K562 (cell line): ENCODE measurements around the gene ITPK1. TPM values are rescaled to one million over a fixed set of nuclear protein-coding genes. Genes with fewer than 3 reads are reported as not detected.

Experiments used
- ATAC-seq: fragments of 200-7000 bp; cut with Tn5 transposase; 3 replicates; pipeline ENCODE4 v1.9.1; 2020; ENCODE audit warnings: moderate library complexity
- BruUV-seq: library from RNA; stranded (reverse); fragments of 400-500 nt; replicated peaks from 2 replicates; lab custom pipeline; 2021; lab: Mats Ljungman, UMichigan
- CTCF ChIA-PET: fragments of 300-600 bp; formaldehyde crosslinking; extraction: SDS; loops from one replicate; lab custom pipeline; 2021; ENCODE audit warnings: low intra/inter-chr PET ratio; lab: Yijun Ruan, JAX
- POLR2A ChIA-PET: fragments of 300-600, 350-650 bp; sonication (Branson Sonifier 250); formaldehyde crosslinking; extraction: SDS; loops from one replicate; lab custom pipeline; 2021; ENCODE audit warnings: antibody characterized with exemption, inconsistent platforms; lab: Yijun Ruan, JAX
- DNase-seq, 4 experiments: peaks; one replicate each; pipeline versions ENCODE4 v3.0.0 to v3.0.0-alpha.2; 2011 to 2018; ENCODE audit warnings: low spot score in 3 of 4, mixed read lengths in 3 of 4; ENCODE audit errors: extremely low read depth in 1 of 4
- FAIRE-seq: peaks from 2 replicates; lab custom pipeline; 2011; peaks lifted over from hg19 to GRCh38; lab: Jason Lieb, UNC
- H2AFZ ChIP-seq: 2 replicates; pipeline ENCODE4 v1.6.0; 2011; ENCODE audit warnings: low read depth, low read length, control low read depth, inconsistent platforms
- H3K27ac ChIP-seq: fragments of 200-600 bp; 3 replicates; pipeline ENCODE4 v1.8.0; 2011; ENCODE audit warnings: low read depth, mild to moderate bottlenecking, control low read depth, inconsistent platforms, low read length, moderate library complexity, mixed read lengths; ENCODE audit errors: extremely low read depth
- H3K27me3 ChIP-seq, 2 experiments: fragments of 300-600 bp in 1 of 2; 2 replicates in 1 of 2; 3 replicates in 1 of 2; pipeline versions ENCODE4 v1.6.0 to v1.8.0; 2011; ENCODE audit warnings: inconsistent platforms in 2 of 2, low read length in 2 of 2, mild to moderate bottlenecking in 1 of 2, mixed read lengths in 1 of 2, moderate library complexity in 1 of 2; ENCODE audit not compliant: control insufficient read depth in 2 of 2, insufficient read depth in 2 of 2
- H3K36me3 ChIP-seq: fragments of 300-600 bp; 3 replicates; pipeline ENCODE4 v1.8.0; 2011; ENCODE audit warnings: mild to moderate bottlenecking, low read length, inconsistent platforms; ENCODE audit not compliant: control insufficient read depth, insufficient read depth
- H3K4me1 ChIP-seq, 2 experiments: fragments of 200-600 bp in 1 of 2; replicated peaks in 1 of 2; 2 replicates in 1 of 2; 3 replicates in 1 of 2; pipeline versions ENCODE4 v1.5.1 to v1.8.0; 2011; ENCODE audit warnings: inconsistent platforms in 2 of 2, low read length in 2 of 2, mild to moderate bottlenecking in 1 of 2, mixed read lengths in 1 of 2, moderate library complexity in 1 of 2; ENCODE audit not compliant: control insufficient read depth in 2 of 2, insufficient read depth in 2 of 2
- H3K4me2 ChIP-seq: 2 replicates; pipeline ENCODE4 v1.6.1; 2011; ENCODE audit warnings: low read length, control low read depth, inconsistent platforms, mixed read lengths; ENCODE audit not compliant: insufficient read depth
- H3K4me3 ChIP-seq: fragments of 200-600 bp; sonication (generic), shearing (Covaris generic); 2 replicates; pipeline ENCODE4 v1.5.1; 2016; ENCODE audit warnings: control low read depth, inconsistent platforms
- H3K79me2 ChIP-seq: fragments of 200-600 bp; 3 replicates; pipeline ENCODE4 v1.8.0; 2011; ENCODE audit warnings: low read length, inconsistent platforms; ENCODE audit not compliant: control insufficient read depth, insufficient read depth
- H3K9ac ChIP-seq, 2 experiments: 2 replicates each; pipeline versions ENCODE4 v1.6.0 to v1.6.1; 2011; ENCODE audit warnings: low read depth in 2 of 2, low read length in 2 of 2, control low read depth in 1 of 2, inconsistent platforms in 1 of 2, mild to moderate bottlenecking in 1 of 2, mixed read lengths in 1 of 2; ENCODE audit not compliant: insufficient read depth in 1 of 2
- H3K9me1 ChIP-seq: one replicate; pipeline ENCODE4 v1.6.0; 2011; ENCODE audit warnings: inconsistent platforms, mild to moderate bottlenecking, low read length, moderate library complexity; ENCODE audit not compliant: control insufficient read depth, insufficient read depth
- H3K9me3 ChIP-seq: replicated peaks from 2 replicates; pipeline ENCODE4 v1.5.1; 2011; ENCODE audit warnings: low read depth, low read length, inconsistent platforms; ENCODE audit not compliant: control insufficient read depth, insufficient read depth
- H4K20me1 ChIP-seq: replicated peaks from 2 replicates; pipeline ENCODE4 v1.6.1; 2011; ENCODE audit warnings: low read length, inconsistent platforms, mixed read lengths; ENCODE audit not compliant: control insufficient read depth, insufficient read depth
- POLR2G ChIP-seq: fragments of 200-400 bp; formaldehyde crosslinking; IDR thresholded peaks from 2 replicates; pipeline ENCODE4 v1.6.1; 2017; ENCODE audit warnings: low read depth, mild to moderate bottlenecking, antibody characterized with exemption, low read length, moderate library complexity
- WGBS: fragments of 100-300 bp; shearing (Covaris generic); methylation state at CpG from one replicate; pipeline ENCODE4 v1.1.6; 2016; ENCODE audit warnings: low coverage, mixed read lengths; ENCODE audit not compliant: insufficient coverage; ENCODE audit errors: missing lambda C conversion rate; 5-methylcytosine and 5-hydroxymethylcytosine counted together
- in situ Hi-C: fragments of 300-500 bp; cut with MboI; formaldehyde crosslinking; loops from 4 replicates; pipeline ENCODE4 v1.15.0; 2018; ENCODE audit warnings: inconsistent platforms, mixed read lengths
- intact Hi-C: fragments of 100-400 bp; cut with micrococcal nuclease; formaldehyde crosslinking; loops from 2 replicates; pipeline ENCODE4 v1.14.2; 2022
- polyA plus RNA-seq, 8 experiments: library from polyadenylated mRNA; depleted of rRNA in 4 of 8; stranded (reverse) in 5 of 8; unstranded in 3 of 8; fragments of >200 nt; fragmentation: Nextera tagmentation in 2 of 8; fragmentation: Illumina TruSeq in 1 of 8; extraction: Ambion mirVana in 2 of 8; extraction: Trizol in 1 of 8; gene quantifications; 2 replicates each; pipeline versions ENCODE4 v1.2.1 to v1.2.3, GENCODE V29; 2011 to 2014; ENCODE audit warnings: inconsistent platforms in 1 of 8, missing spikeins in 1 of 8
- total RNA-seq, 7 experiments: library from RNA; depleted of rRNA in 6 of 7; stranded (reverse); fragments of >200 nt in 6 of 7; fragmentation: Illumina TruSeq in 2 of 7; extraction: Trizol in 2 of 7; gene quantifications; 2 replicates each; pipeline versions ENCODE4 v1.2.1 to v1.2.3, GENCODE V29; 2011 to 2021; ENCODE audit warnings: low replicate concordance in 1 of 7
- TF ChIP-seq, protein P1 (sequence below): sonication (generic); formaldehyde crosslinking; IDR thresholded peaks from 2 replicates; pipeline ENCODE4 v1.8.0; 2023; ENCODE audit warnings: missing genetic modification reagents, mild to moderate bottlenecking, borderline replicate concordance

ITPK1 gene
- total and polyA plus RNA-seq, 9 of the 15 experiments (the other 6 are each of a cell fraction or from before 2014, with no cell fraction given): 1.2 to 39.2 (median 23.0) TPM

DNA sequence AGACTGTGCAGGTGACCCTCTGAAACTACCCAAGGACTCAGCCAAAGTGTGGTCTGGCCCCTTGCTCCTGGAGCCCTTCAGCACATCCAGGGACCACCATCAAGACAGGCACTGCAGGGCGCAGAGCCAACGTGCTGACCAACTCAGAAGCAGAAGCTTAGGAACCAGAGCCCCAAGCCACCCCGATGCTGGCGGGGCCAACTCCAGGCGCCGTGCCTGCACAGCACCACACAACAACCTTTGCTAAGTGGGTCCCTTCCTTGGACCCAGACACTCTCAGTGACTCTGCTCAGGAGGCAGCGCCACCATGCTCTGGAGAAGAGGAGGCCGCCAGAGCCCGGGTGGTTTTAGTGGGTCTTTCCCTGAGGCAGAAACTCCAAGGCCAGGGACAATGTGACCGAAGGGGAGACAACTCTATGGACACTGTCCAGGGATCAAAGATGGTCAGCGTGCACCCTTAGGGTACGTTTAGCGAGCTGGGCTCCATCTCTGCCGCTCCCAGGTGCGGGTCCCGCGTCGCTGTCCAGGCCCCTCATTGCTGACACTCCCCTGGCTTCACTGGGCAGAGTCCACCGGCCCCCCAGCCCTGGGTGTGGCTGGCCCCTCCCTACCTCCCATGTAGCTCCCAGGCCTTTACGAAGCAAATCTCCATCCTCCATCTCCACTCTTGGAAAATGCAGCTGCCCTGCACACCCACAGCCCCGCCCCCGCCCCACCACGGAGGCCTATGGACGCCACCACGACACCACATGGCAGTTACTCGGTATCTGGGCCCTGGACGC is 176.6 kb downstream of the ITPK1 start:
- Histone ChIP-seq H3K4me2 (no peak overlapping the region), H2AFZ (no peak overlapping the region), H3K4me1 (peaks cover 0 to 18% of the 10 kb centered on the region in 2 experiments; a peak in 3 of 5 replicates), H3K27ac (no peak overlapping the region), H3K79me2 (no peaks in the 10 kb centered on the region), H3K4me3 (no peak overlapping the region), H3K27me3 (no peaks in the 10 kb centered on the region), H4K20me1 (no peaks in the 10 kb centered on the region; the same call in 1 of the 2 replicates)
- CTCF ChIA-PET: no interaction called here
- no peak for ATAC-seq
- WGBS: 82% methylated on average over 7 of the region's 27 CpGs
- intact Hi-C loops: no loop called here
- TF ChIP-seq POLR2G: 0 out of 2 replicates have a peak, but pooled peaks have one; percentile 25
- TF ChIP-seq, protein P1, sequence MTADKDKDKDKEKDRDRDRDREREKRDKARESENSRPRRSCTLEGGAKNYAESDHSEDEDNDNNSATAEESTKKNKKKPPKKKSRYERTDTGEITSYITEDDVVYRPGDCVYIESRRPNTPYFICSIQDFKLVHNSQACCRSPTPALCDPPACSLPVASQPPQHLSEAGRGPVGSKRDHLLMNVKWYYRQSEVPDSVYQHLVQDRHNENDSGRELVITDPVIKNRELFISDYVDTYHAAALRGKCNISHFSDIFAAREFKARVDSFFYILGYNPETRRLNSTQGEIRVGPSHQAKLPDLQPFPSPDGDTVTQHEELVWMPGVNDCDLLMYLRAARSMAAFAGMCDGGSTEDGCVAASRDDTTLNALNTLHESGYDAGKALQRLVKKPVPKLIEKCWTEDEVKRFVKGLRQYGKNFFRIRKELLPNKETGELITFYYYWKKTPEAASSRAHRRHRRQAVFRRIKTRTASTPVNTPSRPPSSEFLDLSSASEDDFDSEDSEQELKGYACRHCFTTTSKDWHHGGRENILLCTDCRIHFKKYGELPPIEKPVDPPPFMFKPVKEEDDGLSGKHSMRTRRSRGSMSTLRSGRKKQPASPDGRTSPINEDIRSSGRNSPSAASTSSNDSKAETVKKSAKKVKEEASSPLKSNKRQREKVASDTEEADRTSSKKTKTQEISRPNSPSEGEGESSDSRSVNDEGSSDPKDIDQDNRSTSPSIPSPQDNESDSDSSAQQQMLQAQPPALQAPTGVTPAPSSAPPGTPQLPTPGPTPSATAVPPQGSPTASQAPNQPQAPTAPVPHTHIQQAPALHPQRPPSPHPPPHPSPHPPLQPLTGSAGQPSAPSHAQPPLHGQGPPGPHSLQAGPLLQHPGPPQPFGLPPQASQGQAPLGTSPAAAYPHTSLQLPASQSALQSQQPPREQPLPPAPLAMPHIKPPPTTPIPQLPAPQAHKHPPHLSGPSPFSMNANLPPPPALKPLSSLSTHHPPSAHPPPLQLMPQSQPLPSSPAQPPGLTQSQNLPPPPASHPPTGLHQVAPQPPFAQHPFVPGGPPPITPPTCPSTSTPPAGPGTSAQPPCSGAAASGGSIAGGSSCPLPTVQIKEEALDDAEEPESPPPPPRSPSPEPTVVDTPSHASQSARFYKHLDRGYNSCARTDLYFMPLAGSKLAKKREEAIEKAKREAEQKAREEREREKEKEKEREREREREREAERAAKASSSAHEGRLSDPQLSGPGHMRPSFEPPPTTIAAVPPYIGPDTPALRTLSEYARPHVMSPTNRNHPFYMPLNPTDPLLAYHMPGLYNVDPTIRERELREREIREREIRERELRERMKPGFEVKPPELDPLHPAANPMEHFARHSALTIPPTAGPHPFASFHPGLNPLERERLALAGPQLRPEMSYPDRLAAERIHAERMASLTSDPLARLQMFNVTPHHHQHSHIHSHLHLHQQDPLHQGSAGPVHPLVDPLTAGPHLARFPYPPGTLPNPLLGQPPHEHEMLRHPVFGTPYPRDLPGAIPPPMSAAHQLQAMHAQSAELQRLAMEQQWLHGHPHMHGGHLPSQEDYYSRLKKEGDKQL (CRISPR knock-in tag): no peak
- TF ChIP-seq, all 486 proteins: peak for 1
- no peaks in the 10 kb centered on the region for H3K9me3 ChIP-seq
- in situ Hi-C loops: no loop called here
- FAIRE-seq (no peak), DNase-seq (peak in 1 of 4 experiments; percentile 19)
- peaks cover 5% of the 10 kb centered on the region for H3K9me1 ChIP-seq
- H3K36me3 ChIP-seq: no peaks in the 10 kb centered on the region
- no peak overlapping the region for H3K9ac ChIP-seq
- POLR2A ChIA-PET: interaction anchor here (1.1 kb wide), 1 partner anchor 23 kb away, joined by 3 read pairs; no protein-coding TSS in a partner anchor
- no TSS peak for BruUV-seq
